Fibroblast of the conjunctiva (primary cell): ENCODE data around the gene SAG.

Experiments used
- DNase-seq: peaks from one replicate; pipeline ENCODE4 v3.0.0-alpha.2; 2010; ENCODE audit warnings: low read depth

The SAG gene

DNA sequence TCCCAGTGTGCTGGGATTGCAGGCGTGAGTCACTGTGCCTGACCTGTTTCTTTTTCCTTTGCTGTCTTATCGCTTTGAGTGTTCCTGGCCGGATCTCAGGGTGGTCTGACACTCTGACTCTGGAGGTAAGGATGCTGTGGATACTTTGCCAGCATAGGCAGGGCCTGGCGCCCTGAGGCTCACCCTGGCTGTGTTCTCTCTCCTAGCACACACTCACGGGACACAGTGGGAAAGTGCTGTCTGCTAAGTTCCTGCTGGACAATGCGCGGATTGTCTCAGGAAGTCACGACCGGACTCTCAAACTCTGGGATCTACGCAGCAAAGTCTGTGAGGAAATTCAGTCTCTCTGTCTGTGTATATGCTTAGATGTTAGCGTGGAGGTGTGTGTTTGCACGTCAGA, 18.0 kb upstream of the SAG start:
- no peak for DNase-seq

DNA sequence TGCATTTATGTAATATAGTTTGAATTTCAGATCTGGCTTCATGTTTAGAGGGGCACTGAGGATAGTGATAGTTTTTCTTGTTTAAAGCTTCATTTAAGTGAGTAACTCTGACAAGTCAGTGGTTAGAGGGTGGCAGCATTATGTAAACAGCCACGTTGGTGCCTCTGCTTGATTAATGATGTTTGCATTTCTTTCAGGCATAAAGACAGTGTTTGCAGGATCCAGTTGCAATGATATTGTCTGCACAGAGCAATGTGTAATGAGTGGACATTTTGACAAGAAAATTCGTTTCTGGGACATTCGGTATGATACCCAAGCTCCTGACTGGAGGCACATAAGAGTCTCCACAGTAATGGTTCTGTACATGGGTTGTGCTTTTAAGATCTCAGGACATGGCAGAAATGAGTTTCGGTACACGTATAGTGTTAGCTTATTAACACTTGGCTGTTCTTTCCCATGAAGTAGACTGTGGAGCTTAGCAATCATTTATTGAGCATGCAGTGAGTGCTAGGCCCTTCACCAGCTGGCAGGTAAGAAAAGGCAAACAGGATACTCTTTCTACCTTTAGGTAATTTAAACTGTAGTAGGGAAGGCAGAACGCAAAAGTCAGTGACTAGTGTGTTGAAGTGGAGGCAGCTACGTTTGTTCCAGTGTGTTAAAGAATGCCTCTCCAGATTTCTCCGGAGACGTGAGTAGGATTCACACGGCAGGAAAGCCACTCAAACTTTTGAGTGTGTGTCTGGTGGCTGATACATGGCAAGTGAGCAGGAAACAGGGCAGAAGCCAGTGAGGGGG, 17.4 kb upstream of the SAG start:
- DNase-seq, result no peak

DNA sequence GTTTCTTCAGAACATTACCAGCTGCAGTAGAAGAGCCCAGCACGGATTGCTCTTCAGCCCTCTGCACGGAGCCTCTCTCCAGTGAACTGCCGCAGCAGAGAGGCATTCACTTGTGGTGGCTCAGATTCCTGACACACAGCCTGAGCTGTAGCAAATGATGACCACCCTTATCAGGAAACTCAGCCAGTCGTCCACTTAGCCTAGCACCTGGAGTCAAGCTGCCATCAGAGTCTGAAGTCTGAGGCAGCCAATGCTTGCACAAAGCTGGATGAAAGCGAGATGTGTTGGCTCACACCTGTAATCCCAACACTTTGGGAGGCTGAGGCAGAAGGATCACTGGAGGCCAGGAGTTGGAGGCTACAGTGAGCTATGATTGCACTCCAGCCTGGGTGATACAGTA, 11.7 kb upstream of the SAG start:
- no peak for DNase-seq

DNA sequence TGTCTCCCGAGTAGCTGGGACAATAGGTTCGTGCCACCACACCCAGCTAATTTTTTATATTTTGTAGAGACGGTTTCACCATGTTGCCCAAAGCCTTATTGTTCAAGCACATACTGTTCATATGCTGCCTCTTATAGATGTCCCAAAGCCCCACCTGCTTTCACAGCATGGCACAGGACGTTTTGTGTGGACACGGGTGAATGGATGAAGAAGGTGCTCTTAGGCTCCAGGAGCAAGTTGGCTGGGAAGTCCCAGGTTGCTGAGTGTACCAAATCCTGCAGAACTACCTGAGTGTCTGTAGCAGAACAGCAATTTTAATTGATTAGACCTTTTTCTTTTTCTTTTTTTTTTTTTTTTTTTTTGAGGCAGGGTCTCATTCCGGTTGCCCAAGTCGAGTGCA, 10.5 kb upstream of the SAG start:
- DNase-seq, result no peak

DNA sequence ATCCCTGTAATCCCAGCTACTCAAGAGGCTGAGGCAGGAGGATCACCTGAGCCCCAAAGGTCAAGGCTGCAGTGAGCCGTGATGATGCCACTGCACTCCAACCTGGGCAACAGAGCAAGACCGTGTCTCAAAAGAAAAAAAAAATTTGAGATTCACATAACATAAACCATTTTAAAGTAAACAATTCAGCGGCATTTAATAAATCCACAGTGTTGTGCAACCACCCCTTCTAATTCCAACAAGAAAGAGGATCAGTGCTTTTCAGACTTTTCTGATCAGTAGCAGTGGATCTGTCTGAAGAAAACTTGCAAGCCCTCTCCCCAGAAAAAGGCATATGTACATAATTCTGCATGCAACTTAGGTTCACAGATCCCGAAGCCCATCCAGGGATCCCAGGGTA, 7.2 kb upstream of the SAG start:
- DNase-seq, result no peak

DNA sequence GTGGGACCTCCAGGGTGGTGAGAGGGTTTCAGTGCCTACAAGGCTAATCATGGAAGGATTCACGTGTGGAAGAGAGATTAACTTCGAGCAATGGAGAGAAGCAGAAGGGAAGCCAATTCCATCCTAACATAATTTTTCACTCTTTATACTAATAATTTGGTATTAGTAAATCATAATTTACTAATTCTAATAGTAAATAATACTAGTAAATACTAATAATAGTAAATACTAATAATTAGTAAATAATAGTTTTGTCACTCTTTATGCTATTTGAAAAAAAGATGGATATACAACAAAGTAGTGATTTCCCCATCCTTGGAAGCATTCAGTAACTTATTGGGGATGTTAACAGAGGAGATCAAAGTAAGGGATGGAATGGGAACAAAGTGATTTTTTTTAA, 6.4 kb upstream of the SAG start:
- no peak for DNase-seq

DNA sequence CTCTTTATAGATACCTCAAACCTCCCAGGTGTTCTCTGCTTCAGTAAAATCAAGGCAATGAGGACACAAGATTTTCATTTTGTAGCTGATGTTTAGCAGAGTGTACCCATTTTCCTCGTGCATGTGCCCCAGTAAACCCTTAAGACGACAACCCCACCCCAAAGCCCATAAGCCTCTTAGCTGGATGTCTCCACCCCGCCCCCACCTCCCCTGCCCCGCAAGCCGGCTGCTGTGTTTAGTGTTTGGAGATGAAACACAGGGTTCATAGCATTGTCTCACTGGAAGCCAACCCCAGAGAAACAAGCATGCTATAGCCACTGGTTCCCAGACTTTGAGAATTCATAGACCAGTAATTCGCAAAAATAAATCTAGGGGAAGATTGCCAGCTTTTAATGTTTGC, 5.8 kb upstream of the SAG start:
- DNase-seq, result no peak

DNA sequence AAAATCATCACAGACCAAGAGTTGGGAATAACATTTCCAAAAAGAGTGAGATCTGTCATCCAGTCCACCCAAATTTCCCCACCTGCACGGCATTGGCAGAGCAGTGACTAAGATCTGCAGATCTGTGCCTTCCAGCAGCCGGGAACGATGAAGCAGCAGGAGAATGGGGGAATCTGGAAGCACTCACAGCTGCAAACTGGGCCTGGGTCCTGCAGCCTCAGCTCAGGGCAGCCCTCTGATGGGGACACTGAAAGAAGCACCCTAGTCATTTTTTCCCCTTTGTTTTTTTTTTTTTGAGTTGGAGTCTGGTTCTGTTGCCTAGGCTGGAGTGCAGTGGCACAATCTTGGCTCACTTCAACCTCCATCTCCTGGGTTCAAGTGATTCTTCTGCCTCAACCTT, 4.4 kb upstream of the SAG start:
- no peak for DNase-seq

DNA sequence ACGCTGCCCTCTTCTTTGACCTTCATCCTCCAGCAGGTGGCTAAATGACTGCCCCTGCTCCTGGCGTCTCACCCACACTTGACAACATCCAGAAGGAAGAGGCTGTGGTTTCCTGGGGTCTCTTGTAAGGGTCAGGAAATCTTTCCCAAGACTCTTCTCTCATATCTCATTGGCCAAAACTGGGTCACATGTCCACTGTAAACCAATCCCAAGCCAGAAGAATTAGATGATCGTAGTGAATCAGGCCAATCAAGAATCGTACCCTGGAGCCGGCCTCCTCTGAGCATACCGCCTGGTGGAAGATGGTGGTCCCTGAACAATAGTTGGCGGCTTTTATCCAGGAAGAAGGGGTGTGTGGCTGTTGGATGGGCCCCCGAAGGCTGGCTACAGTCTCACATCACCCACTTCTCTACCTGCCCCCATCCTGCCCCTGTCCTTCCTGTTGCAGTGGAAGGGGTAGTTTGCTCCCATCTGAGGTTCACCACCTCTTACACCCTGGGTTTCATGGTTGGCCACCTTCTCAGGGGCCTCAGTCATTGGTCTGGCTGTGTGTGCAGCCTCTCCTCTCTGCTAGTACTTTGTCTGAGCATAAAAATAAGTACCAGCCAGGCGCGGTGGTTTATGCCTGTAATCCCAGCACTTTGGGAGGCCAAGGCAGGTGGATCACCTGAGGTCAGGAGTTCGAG, 3.8 kb downstream of the SAG start:
- DNase-seq, result no peak

DNA sequence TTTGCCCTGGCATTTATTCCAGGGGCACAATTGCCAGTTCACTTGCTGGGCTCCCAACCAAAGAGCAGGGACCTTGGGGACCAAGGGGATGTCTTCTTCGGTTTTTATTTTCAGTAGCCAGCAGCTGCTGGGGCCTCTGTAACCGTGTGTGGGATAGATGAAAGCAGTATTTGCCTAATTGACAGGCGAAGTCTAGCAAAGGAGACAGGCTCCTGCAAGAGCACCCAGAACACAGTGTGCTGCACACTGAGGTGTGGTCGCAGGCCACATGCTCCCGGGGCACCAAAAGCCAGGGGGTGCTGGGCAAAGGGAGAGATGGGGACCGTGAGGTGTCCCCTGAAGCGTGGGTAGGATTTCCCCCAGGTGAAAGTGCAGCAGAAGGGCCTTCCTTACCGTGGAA, 5.3 kb downstream of the SAG start:
- no peak for DNase-seq

DNA sequence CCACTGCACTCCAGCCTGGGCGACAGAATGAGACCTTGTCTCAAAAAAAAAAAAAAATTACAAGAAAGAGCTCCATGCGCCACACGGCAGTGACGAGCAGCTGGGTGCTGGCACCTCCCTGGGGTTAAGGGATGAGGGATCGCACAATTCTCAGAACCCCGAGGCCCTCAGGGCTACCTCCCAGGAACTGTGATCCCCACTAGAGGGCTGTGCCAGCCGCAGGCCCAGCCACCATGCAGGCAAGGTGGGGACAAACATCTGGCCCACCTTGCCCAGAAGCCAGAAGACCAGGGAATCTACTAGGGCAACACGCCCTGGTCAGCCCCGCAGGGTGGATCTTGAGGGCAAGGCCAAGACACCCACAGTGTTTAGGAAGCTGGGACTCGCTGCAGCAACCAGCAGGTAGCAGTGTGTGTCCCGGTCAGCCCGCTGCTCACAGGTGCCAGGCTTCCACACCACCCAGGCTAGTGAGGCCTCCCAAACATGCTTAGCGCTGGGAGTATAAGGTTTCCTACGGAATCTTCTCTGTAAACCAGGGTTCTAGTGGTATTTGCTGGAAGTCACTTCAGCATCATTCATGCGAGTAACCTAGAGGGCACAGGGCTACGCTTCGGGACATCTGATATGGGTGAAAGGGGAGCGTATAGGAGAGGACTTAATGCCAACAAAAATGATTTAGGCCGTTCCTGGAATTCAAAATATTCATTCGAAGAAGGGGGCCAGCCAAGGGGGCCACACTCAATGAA, 6.7 kb downstream of the SAG start:
- DNase-seq, result no peak

DNA sequence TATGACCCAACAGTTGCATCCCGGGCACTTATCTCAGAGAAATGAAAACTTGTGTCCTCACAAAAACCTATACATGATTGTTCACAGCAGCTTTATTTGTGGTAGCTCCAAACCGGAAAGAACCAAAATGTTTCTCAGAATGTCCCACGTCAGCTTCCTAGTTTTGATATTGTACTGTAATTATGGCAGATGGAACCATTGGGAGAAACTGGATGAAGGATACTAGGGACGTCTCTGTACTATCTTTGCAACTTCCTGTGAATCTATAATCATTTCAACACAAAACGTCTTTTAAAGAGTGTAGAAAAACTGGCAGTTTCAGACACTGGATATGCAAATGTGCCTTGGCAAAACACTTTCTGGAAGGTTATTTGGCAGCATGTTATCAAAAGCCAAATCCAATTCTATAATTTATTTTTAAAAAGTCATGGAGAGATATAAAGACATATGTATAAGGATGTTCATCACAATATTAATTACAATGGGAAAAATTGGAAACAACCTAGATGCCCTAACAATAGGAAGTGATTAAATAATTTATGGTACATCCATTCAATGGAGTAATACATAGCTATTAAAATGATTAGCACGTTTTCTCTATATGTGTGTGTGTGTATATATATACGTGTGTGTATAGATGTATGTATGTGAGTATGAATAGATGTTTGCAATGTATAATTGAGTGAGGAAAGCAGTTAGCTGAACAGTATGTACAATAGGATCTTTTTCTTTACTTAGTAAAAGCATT, 9.8 kb downstream of the SAG start:
- DNase-seq, result no peak

DNA sequence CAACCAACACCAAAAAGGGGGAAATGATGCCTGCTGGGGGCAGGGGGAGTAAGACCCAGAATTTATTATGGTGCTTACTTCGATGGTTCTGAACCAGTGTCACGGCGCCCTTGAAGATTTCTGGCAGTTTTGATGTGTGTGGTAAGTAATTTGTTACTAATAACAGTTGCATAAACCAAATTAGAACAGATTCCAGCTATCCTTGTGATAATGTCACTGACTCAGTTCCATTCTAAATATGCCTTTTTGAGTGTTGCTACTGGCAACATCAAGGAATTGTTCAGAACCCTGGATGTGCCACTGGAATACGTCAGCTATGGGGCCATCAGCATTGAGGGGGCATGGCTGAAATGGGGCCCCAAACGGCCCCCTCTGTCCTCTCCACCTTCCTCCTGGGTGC, 11.6 kb downstream of the SAG start:
- DNase-seq, result no peak

DNA sequence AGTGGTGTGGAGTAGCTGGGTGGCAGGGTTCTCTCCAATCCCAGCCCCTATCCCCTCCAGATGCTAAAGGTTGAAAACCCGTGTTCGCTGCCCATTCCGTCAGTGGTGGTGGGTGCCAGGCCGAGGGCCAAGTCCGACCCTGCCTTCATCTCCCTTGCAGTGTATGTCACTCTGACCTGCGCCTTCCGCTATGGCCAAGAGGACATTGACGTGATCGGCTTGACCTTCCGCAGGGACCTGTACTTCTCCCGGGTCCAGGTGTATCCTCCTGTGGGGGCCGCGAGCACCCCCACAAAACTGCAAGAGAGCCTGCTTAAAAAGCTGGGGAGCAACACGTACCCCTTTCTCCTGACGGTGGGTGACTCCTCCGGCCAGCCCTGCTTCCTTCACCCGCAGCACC, 12.9 kb downstream of the SAG start:
- no peak for DNase-seq

DNA sequence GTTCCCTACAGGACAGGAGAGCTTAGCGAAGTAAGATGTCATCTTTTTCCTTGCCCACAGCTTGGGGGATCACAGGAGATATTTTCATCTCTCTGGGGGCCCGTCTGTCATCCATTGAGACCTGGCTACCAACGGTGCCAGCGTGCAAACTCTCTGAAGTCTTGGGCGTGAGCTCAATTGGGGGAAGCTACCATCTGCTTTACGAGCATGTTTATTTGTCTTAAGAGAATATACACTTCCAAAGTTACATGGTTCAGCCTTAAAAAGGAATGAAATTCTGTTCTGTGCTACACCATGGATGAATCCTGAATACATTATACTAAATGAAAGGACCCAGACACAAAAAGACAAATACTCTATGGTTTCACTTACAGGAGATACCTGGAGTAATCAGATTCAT, 13.6 kb downstream of the SAG start:
- no peak for DNase-seq

DNA sequence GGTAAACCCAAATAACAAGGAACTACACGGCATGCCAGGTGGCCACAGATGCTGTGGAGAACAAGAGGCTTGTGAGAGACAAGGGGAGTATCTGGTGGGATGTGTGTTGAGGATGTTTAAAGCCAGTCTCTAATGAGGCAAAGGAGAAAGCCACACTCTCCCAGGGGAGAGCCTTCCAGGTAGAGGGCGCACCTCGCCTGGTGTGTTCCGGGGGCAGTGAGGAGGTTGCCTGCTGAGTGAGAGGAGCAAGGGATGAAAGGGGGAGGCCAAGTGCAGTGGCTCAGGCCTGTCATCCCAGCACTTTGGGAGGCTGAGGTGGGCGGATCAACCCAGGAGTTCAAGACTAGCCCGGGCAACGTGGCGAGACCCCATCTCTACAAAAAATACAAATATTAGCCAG, 16.2 kb downstream of the SAG start:
- no peak for DNase-seq

DNA sequence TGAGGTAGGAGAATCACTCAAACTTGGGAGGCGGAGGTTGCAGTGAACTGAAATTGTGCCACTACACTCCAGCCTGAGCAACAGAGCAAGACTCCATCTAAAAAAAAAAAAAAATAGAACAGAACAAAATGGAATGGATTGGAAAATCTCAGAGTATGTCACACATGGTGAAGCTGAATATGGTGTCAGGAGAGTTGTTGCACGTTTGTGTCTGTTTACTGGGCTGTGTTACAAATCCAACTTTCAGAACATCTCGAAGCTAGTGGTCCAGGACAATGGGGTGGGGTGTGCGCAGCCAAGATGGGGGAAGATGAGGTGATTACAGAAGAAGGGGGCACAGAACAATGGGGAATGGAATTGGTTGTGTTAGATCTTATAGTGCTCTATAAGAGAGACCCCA, 17.6 kb downstream of the SAG start:
- no peak for DNase-seq

DNA sequence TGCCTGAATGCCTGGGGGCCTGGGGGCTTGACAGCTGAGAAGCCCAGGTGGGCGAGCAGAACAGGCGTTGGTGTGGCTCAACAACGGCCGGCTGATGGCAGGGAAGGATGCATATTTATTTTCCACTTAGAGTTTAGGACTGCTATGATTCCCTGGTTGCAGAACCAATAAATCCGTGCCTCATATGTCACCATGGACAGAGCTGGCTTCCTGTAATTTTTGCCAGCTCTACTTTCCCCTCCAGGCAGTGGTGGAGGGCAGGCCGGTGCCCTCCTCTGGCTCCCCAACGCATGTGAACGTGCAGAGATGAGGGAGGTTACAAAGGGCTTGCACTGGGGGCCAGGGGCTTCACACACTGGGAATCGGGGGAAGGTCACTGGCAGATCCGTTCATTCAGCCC, 18.2 kb downstream of the SAG start:
- no peak for DNase-seq

DNA sequence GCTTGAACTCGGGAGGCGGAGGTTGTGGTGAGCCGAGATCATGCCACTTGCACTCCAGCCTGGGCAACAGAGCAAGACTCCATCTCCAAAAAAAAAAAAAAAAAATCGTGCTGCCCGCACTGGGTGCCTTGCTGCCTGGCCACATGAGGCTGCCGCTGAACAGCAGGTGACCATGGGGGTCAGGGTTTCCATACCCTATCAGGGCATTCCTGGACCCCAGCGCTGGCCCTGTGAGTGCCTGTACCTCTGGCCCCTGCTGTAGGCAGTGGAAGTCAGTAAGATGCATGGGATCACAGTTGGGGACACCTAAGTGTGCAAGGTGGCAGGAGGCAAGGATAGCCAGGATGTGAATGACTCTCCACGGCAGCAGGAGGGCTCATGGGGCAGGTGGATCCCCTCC, 18.9 kb downstream of the SAG start:
- no peak for DNase-seq

DNA sequence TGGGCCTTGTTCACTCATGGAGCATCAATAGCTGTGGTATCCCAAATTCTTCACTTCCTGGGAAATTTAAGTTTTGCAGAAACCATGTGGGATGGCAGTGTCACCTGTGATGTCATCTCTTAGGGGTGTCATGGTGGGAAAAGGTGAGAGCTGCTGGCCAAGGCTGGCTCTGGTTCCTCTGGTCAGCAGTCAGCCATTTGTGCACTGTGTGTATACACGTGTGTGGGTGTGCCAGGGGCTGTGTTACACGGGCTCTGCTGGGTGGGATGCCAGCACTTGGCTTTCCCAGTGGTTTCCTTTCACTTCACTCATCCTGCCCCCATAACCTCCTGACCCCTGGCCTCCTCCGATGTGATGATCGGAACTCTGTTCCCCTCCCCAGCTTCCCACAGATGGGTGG, 21.3 kb downstream of the SAG start:
- DNase-seq, result no peak

DNA sequence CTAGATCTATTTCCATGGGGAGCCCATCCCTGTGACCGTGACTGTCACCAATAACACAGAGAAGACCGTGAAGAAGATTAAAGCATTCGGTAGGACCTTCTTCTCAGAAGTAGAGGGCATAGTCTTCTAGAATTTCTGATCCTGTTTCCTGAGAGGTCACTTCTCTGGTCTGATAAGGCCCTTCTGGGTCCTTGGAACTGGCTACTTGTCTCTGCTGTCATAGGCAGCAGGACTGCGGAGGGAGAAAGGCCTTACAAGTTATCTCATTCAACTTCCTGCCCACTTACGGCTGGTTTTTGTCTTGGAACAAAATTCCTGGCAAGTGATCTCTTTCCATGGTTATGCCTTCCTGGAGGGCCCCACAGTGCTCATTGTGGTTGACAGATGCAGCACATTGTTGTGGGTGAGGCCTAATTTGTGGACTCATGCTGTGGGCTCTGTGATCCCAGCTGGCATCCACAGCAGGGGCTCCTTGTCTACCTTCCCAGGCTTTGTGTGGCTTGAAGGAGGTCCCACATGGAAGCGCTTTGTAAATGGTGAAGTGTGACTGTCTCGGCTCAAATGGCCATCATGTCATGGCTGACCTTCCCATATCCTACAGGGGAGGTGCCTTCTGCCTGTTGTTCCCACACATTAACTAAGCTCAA, 22.0 kb downstream of the SAG start:
- DNase-seq, result no peak

DNA sequence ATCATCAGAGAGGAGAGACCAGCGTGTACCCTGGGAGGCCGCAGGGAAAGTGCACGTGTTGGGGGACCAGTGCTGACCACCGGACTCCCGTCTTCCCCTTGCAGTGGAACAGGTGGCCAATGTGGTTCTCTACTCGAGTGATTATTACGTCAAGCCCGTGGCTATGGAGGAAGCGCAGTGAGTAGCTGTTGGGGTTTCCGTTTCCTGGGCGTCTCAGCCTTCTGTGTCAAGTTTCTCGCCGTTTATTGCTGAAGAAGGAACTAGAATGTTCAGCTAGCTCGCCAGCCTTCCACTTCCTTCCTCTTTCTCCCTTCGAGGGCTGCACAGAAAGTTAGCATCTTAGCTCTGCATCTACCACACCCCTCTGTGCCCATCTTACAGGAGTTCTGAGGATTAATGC, 23.9 kb downstream of the SAG start:
- DNase-seq, result no peak
